Caco-2 (cell line): ENCODE results near the gene TMEM205. TPM values are rescaled to one million over a fixed set of nuclear protein-coding genes. Genes with fewer than 3 reads are reported as not detected.

Experiments
- BruUV-seq: library from RNA; stranded (reverse); fragments of 400-500 nt; replicated peaks from 2 replicates; lab custom pipeline; 2021; lab: Mats Ljungman, UMichigan
- CTCF ChIA-PET: fragments of 300-600 bp; sonication (Branson Sonifier 250); formaldehyde crosslinking; loops from one replicate; lab custom pipeline; 2022; ENCODE audit warnings: antibody characterized with exemption; lab: Charles Lee
- POLR2A ChIA-PET: fragments of 300-600 bp; sonication (Branson Sonifier 250); formaldehyde crosslinking; loops from one replicate; lab custom pipeline; 2022; ENCODE audit warnings: antibody characterized with exemption; lab: Charles Lee
- DNase-seq, 2 experiments: peaks; one replicate each; pipeline versions ENCODE4 v3.0.0 to v3.0.0-alpha.2; 2020 to 2022
- H3K27me3 ChIP-seq: replicated peaks from 2 replicates; pipeline ENCODE4 v1.6.0; 2011; ENCODE audit warnings: low read length; ENCODE audit not compliant: control insufficient read depth, insufficient read depth
- H3K36me3 ChIP-seq: 2 replicates; pipeline ENCODE4 v1.5.1; 2011; ENCODE audit warnings: low read length; ENCODE audit not compliant: control insufficient read depth, insufficient read depth
- H3K4me1 ChIP-seq: fragments of 250-450 bp; sonication (Bioruptor Pico); 2 replicates; pipeline ENCODE4 v1.5.1; 2020; ENCODE audit warnings: mild to moderate bottlenecking
- H3K4me3 ChIP-seq: 2 replicates; pipeline ENCODE4 v1.5.1; 2011; ENCODE audit warnings: low read depth, mild to moderate bottlenecking, control low read depth, low read length
- H3K9me3 ChIP-seq: fragments of 250-450 bp; sonication (Bioruptor Pico); 2 replicates; pipeline ENCODE4 v1.5.1; 2020; ENCODE audit warnings: mild to moderate bottlenecking, moderate library complexity
- H3K27ac Mint-ChIP-seq: one replicate; pipeline ENCODE4 v1.8.0; 2022; ENCODE audit warnings: mixed read lengths; ENCODE audit not compliant: unreplicated experiment
- H3K27me3 Mint-ChIP-seq: one replicate; pipeline ENCODE4 v1.8.0; 2022; ENCODE audit warnings: mixed read lengths; ENCODE audit not compliant: insufficient read depth, unreplicated experiment
- H3K36me3 Mint-ChIP-seq: one replicate; pipeline ENCODE4 v1.8.0; 2022; ENCODE audit warnings: mild to moderate bottlenecking, mixed read lengths; ENCODE audit not compliant: insufficient read depth, unreplicated experiment
- H3K4me1 Mint-ChIP-seq: one replicate; pipeline ENCODE4 v1.8.0; 2022; ENCODE audit warnings: low read depth, mixed read lengths; ENCODE audit not compliant: unreplicated experiment
- H3K4me3 Mint-ChIP-seq: one replicate; pipeline ENCODE4 v1.8.0; 2022; ENCODE audit warnings: mild to moderate bottlenecking, moderate library complexity, mixed read lengths; ENCODE audit not compliant: unreplicated experiment
- H3K9me3 Mint-ChIP-seq: one replicate; pipeline ENCODE4 v1.8.0; 2022; ENCODE audit warnings: mixed read lengths; ENCODE audit not compliant: unreplicated experiment
- CTCF ChIP-seq, 2 experiments: fragments of 200-600 bp in 1 of 2; IDR thresholded peaks; 1 replicate in 1 of 2; 2 replicates in 1 of 2; pipeline versions ENCODE4 v1.5.1 to v1.8.0; 2011 to 2022; ENCODE audit warnings: antibody characterized with exemption in 1 of 2, control low read depth in 1 of 2, inconsistent platforms in 1 of 2, low read depth in 1 of 2, low read length in 1 of 2, mild to moderate bottlenecking in 1 of 2, moderate library complexity in 1 of 2; ENCODE audit not compliant: insufficient read depth in 1 of 2, severe bottlenecking in 1 of 2, unreplicated experiment in 1 of 2
- intact Hi-C: fragments of 100-400 bp; cut with micrococcal nuclease; formaldehyde crosslinking; loops from one replicate; pipeline ENCODE4 v1.10.0; 2022; ENCODE audit not compliant: unreplicated experiment
- total RNA-seq: library from RNA; stranded (reverse); gene quantifications from 2 replicates; pipeline ENCODE4 v1.2.3, GENCODE V29; 2022

TMEM205 gene
- total RNA-seq, 1 experiment from 2014 or later = 68.3 TPM

GRCh38 chr19:11390359-11390758 lies 44.3 kb upstream of the TMEM205 start:
- intact Hi-C loops = no loop called here
- Mint-ChIP-seq H3K4me1 (peaks cover 4% of the 10 kb centered on the region), H3K4me3 (no peak overlapping the region), H3K36me3 (peaks cover 5% of the 10 kb centered on the region), H3K27me3 (no peaks in the 10 kb centered on the region), H3K27ac (no peak overlapping the region), H3K9me3 (peaks cover 8% of the 10 kb centered on the region)
- H3K36me3 ChIP-seq = no peaks in the 10 kb centered on the region; the same call in 1 of the 2 replicates
- no peaks in the 10 kb centered on the region for H3K4me1 ChIP-seq
- peaks cover 4% of the 10 kb centered on the region for H3K9me3 ChIP-seq
- no peak for TF ChIP-seq CTCF (IDR thresholded peaks at IDR 0.05; ENCODE audit: insufficient read depth in 1 of 2, low read depth in 1 of 2, low read length in 1 of 2, severe bottlenecking in 1 of 2, unreplicated experiment in 1 of 2)
- ChIA-PET POLR2A (no interaction called here), CTCF (interaction anchor here (0.6 to 2.2 kb wide), 4 partner anchors 9 to 45 kb away, joined by 3 to 14 read pairs (median 8); partner anchors contain the start of genes PRKCSH, RGL3 and SWSAP1)
- BruUV-seq = no TSS peak
- no peak overlapping the region for H3K4me3 ChIP-seq
- DNase-seq = no peak
- no peaks in the 10 kb centered on the region for H3K27me3 ChIP-seq

- DNase-seq = no peak
- Mint-ChIP-seq H3K27ac (no peak overlapping the region), H3K27me3 (no peaks in the 10 kb centered on the region), H3K36me3 (no peaks in the 10 kb centered on the region), H3K9me3 (peaks cover 8% of the 10 kb centered on the region), H3K4me3 (no peak overlapping the region), H3K4me1 (no peaks in the 10 kb centered on the region)
- ChIA-PET CTCF (interaction anchor here (0.9 kb wide), 1 partner anchor 20 kb away, joined by 3 read pairs; no protein-coding TSS in a partner anchor), POLR2A (no interaction called here)
- no TSS peak for BruUV-seq
- Histone ChIP-seq H3K4me3 (no peak overlapping the region), H3K36me3 (no peaks in the 10 kb centered on the region; the same call in 1 of the 2 replicates), H3K4me1 (0 out of 2 replicates have a peak, but pooled peaks cover 4% of the 10 kb centered on the region), H3K9me3 (peaks cover 4% of the 10 kb centered on the region), H3K27me3 (no peaks in the 10 kb centered on the region)
- no peak for TF ChIP-seq CTCF (IDR thresholded peaks at IDR 0.05; ENCODE audit: insufficient read depth in 1 of 2, low read depth in 1 of 2, low read length in 1 of 2, severe bottlenecking in 1 of 2, unreplicated experiment in 1 of 2)
- intact Hi-C loops = no loop called here
Observed at GRCh38 chr19:11387162-11388034, 41.3 kb upstream of the TMEM205 start.

- Histone ChIP-seq H3K4me3 (no peak overlapping the region), H3K9me3 (no peaks in the 10 kb centered on the region), H3K27me3 (no peaks in the 10 kb centered on the region), H3K36me3 (no peaks in the 10 kb centered on the region), H3K4me1 (0 out of 2 replicates have a peak, but pooled peaks cover 4% of the 10 kb centered on the region)
- DNase-seq = no peak
- Mint-ChIP-seq H3K27ac (peak overlapping the region; percentile 43), H3K36me3 (peaks cover 12% of the 10 kb centered on the region), H3K4me1 (no peaks in the 10 kb centered on the region), H3K4me3 (peak overlapping the region; percentile 95), H3K27me3 (no peaks in the 10 kb centered on the region), H3K9me3 (no peaks in the 10 kb centered on the region)
- ChIA-PET POLR2A (interaction anchor here (0.5 to 2.3 kb wide), 2 partner anchors 10 to 1251 kb away, joined by 5 to 19 read pairs; partner anchors contain the start of gene SWSAP1), CTCF (interaction anchor here (0.9 to 2.7 kb wide), 6 partner anchors 10 to 98 kb away, joined by 4 to 28 read pairs (median 16); partner anchors contain the start of genes ODAD3, PRKCSH and SWSAP1)
- no TSS peak for BruUV-seq
- intact Hi-C loops = loop anchor here (5.0 kb wide), 1 partner anchor 33 kb away; the partner anchor contains the start of gene RGL3
- TF ChIP-seq CTCF (IDR thresholded peaks at IDR 0.05; ENCODE audit: insufficient read depth in 1 of 2, low read depth in 1 of 2, low read length in 1 of 2, severe bottlenecking in 1 of 2, unreplicated experiment in 1 of 2) = no peak
Observed at GRCh38 chr19:11384778-11385129, 38.7 kb upstream of the TMEM205 start.
